ENCODE data around the gene CYP4V2. TPM values are rescaled to one million over a fixed set of nuclear protein-coding genes. Genes with fewer than 3 reads are reported as not detected.

Gene CYP4V2
- total RNA-seq, 4 donors from 2014 or later: 1.4 to 18.1 (median 7.0) TPM

DNA sequence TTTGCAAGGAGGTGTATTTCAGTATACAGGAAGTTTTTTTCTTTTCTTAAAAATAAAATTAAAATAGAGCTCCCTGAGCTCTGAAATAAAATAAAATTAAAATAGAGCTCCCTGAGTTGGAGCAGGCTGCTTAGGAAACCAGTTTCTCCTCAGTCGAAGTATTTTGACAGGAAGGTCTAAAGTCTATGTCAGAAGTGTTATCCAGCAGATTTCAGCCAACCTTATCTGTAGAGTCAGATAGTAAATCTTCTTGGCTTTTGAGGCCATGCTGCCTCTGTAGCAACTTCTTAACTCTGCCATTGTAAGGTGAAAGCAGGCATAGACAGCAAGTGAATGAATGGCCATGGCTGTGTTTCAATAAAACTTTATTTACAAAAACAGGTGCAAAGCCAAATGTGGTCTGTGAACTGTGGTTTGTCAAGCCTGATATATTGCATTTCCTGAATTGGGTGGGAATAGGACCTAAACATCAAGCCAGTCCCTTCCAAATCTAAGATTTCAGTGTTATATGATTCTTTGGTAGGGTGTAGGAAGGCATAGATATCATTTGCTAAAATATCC, 26.4 kb downstream of the CYP4V2 start:
- 60 to 83% methylated on average over 1 of the region's 1 CpG for WGBS, 2 donors
- TF ChIP-seq, protein P1, sequence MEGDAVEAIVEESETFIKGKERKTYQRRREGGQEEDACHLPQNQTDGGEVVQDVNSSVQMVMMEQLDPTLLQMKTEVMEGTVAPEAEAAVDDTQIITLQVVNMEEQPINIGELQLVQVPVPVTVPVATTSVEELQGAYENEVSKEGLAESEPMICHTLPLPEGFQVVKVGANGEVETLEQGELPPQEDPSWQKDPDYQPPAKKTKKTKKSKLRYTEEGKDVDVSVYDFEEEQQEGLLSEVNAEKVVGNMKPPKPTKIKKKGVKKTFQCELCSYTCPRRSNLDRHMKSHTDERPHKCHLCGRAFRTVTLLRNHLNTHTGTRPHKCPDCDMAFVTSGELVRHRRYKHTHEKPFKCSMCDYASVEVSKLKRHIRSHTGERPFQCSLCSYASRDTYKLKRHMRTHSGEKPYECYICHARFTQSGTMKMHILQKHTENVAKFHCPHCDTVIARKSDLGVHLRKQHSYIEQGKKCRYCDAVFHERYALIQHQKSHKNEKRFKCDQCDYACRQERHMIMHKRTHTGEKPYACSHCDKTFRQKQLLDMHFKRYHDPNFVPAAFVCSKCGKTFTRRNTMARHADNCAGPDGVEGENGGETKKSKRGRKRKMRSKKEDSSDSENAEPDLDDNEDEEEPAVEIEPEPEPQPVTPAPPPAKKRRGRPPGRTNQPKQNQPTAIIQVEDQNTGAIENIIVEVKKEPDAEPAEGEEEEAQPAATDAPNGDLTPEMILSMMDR (IDR thresholded peaks at IDR 0.05): no peak
- TF ChIP-seq POLR2A (IDR thresholded peaks at IDR 0.05): no peak
- H3K4me1 ChIP-seq: no peaks in the 10 kb centered on the region
- H3K4me3 ChIP-seq: no peak overlapping the region
- H3K27me3 ChIP-seq: no peaks in the 10 kb centered on the region
- intact Hi-C loops (cut with DNase I): no loop called here
- no peaks in the 10 kb centered on the region for H3K36me3 ChIP-seq
- H3K27ac ChIP-seq: no peak overlapping the region
- H3K9me3 ChIP-seq: no peaks in the 10 kb centered on the region
- DNase-seq: no peak

DNA sequence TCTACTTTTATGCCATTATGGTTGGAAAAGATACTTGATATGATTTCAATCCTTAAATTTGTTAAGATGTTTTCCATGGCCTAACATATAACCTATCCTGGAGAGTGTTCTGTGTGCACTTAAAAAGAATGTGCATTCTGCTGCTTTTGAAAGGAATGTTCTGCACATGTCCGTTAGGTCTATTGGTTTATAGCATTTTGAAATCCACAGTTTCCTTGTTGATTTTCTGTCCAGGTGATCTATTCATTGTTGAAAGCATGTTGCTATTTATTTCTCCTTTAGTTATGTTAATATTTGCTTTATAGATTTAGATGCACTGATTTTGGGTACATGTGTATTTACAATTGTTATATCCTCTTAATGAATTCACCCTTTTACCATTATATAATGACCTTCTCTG, 30.3 kb downstream of the CYP4V2 start:
- DNase-seq: no peak
- no peaks in the 10 kb centered on the region for H3K9me3 ChIP-seq
- no peaks in the 10 kb centered on the region for H3K36me3 ChIP-seq
- no peak overlapping the region for H3K4me3 ChIP-seq
- intact Hi-C loops (cut with DNase I): no loop called here
- WGBS, 2 donors: 81 to 83% methylated on average over 1 of the region's 1 CpG
- H3K4me1 ChIP-seq: no peaks in the 10 kb centered on the region
- no peaks in the 10 kb centered on the region for H3K27me3 ChIP-seq
- TF ChIP-seq POLR2A (IDR thresholded peaks at IDR 0.05): no peak
- H3K27ac ChIP-seq: no peak overlapping the region

DNA sequence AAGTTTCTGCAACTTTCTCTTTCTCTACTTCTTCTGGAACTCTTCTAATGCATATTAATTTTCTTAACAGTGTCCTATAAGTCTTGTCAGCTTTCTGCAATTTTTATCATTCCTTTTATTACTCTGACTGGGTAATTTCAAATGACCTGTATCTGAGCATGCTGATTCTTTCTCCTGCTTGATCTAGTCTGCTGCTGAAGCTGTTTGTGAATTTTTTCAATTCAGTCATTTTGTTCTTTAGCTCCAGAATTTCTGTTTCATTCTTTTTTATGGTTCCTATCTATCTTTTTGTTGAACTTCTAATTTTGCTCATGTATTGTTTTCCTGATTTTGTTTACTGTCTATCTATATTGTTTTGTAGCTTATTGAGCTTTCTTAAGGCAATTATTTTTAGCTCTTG, 34.5 kb downstream of the CYP4V2 start:
- Histone ChIP-seq H3K27me3 (no peaks in the 10 kb centered on the region), H3K9me3 (no peaks in the 10 kb centered on the region), H3K4me1 (no peaks in the 10 kb centered on the region), H3K27ac (no peak overlapping the region), H3K4me3 (no peak overlapping the region), H3K36me3 (no peaks in the 10 kb centered on the region)
- no peak for DNase-seq
- TF ChIP-seq, protein P1 (IDR thresholded peaks at IDR 0.05): no peak
- TF ChIP-seq POLR2A (IDR thresholded peaks at IDR 0.05): no peak
- intact Hi-C loops (cut with DNase I): no loop called here

DNA sequence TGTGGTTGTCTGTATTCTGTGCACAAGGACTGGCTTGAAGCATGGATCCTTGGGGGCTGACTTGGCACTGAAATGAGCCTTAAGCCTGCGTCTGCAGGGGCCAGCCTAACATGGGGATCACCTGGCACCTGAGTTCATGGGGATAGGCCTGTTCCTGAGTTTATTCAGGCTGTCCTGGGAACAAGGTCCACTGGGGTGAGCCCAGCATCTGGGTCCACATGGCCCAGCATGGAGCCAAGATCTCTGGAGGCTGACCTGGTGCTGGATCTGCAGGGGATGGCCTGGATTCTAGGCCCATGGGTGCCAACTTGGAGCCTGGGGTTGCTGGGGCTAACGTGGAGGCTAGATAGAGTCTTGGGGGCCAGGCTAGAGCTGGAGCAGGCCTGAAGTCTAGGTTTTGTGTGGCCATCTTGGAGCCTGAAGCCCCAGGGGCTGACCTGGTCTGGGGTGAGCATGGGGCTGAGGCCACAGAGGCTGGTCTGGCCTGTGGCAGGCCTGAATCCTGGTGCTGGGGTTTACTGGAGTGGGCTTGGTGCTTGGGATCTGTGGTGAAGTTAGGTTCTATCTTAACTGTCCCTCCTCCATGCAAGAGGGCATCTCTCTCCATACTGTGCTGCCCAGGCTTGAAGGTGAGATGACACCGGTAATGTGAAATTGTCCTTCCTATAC, 35.3 kb downstream of the CYP4V2 start:
- no peak overlapping the region for H3K4me3 ChIP-seq
- no peaks in the 10 kb centered on the region for H3K36me3 ChIP-seq
- TF ChIP-seq, protein P1 (IDR thresholded peaks at IDR 0.05): no peak
- no peak for TF ChIP-seq POLR2A (IDR thresholded peaks at IDR 0.05)
- H3K9me3 ChIP-seq: no peaks in the 10 kb centered on the region
- no peak overlapping the region for H3K27ac ChIP-seq
- no peaks in the 10 kb centered on the region for H3K27me3 ChIP-seq
- intact Hi-C loops (cut with DNase I): no loop called here
- no peak for DNase-seq
- H3K4me1 ChIP-seq: no peaks in the 10 kb centered on the region
- 88 to 92% methylated on average over 2 of the region's 3 CpGs for WGBS, 2 donors

DNA sequence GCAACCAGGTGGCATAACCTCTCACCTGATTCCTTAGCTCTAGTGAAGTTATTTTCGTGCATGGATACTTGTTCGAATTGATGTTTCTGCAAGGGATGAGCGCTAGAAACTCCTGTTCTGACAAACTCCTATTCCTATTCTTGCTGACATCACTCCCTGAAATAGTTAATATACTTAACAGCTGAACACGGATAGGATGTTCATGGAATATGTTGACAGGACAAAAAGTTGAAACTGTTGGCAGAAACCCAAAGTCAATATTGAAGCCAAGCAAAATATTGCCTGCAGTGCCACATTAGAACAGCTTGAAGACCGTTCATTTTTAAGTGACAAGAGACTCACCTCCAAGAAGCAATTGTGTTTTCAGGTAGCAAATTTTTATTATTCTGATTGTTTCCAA, 35.9 kb downstream of the CYP4V2 start, which contains the start of gene KLKB1:
Gene KLKB1, plus strand, starts transcription at position 287 of the 400 bp plus-strand sequence. CDS start 689 bp downstream, outside the sequence.
- H3K27me3 ChIP-seq: no peaks in the 10 kb centered on the region
- no peak within 1 kb of the TSS for H3K27ac ChIP-seq
- H3K36me3 ChIP-seq: no peaks in the 10 kb centered on the region
- H3K4me3 ChIP-seq: no peak within 1 kb of the TSS
- no peak for DNase-seq
- 63 to 71% methylated on average over 5 of the region's 5 CpGs for WGBS, 2 donors
- TF ChIP-seq POLR2A (IDR thresholded peaks at IDR 0.05): no peak
- TF ChIP-seq, protein P1 (IDR thresholded peaks at IDR 0.05): no peak
- no peaks in the 10 kb centered on the region for H3K9me3 ChIP-seq
- no peaks in the 10 kb centered on the region for H3K4me1 ChIP-seq
- intact Hi-C loops (cut with DNase I): no loop called here

All from esophagus squamous epithelium (tissue), 5 donors.